Prostate gland (tissue), 2 donors: ENCODE data around the gene C11orf91.

Source experiments
- CTCF ChIP-seq, 4 experiments: fragments of 200-600 bp in 2 of 4; fragments of 450-650 bp in 2 of 4; sonication (generic) in 2 of 4; IDR thresholded peaks; 1 replicate in 3 of 4; 2 replicates in 1 of 4; pipeline ENCODE4 v1.5.1; 2016 to 2019; ENCODE audit warnings: antibody characterized with exemption in 4 of 4, mild to moderate bottlenecking in 2 of 4, moderate library complexity in 2 of 4
- POLR2A ChIP-seq: fragments of 450-650 bp; IDR thresholded peaks from one replicate; pipeline ENCODE4 v1.6.1; 2016; ENCODE audit warnings: antibody characterized with exemption, mild to moderate bottlenecking
- POLR2AphosphoS5 ChIP-seq: sonication (generic); formaldehyde crosslinking; IDR thresholded peaks from one replicate; pipeline ENCODE4 v1.6.1; 2017; ENCODE audit warnings: antibody characterized with exemption

GRCh38 chr11:33706546-33706945 lies 5.9 kb upstream of the C11orf91 start:
- TF ChIP-seq CTCF (IDR thresholded peaks at IDR 0.05), result no peak
- TF ChIP-seq POLR2AphosphoS5, result peak; percentile 18
- TF ChIP-seq POLR2A, result no peak
